ENCODE measurements around the gene KLHDC4.
A peak's percentile ranks its signal among the peaks of the same experiment; 100 is the strongest.

The KLHDC4 gene

GRCh38 chr16:87806641-87807546 lies 41.1 kb upstream of the KLHDC4 start:
- H3K4me3 ChIP-seq: peak overlapping the region; percentile 43 to 50
- H3K36me3 ChIP-seq: no peaks in the 10 kb centered on the region
- TF ChIP-seq CTCF (IDR thresholded peaks at IDR 0.05): no peak
- no peak overlapping the region for H3K27ac ChIP-seq
- peak in 1 of 2 donors; percentile 42 for DNase-seq
- H3K9me3 ChIP-seq: no peaks in the 10 kb centered on the region
- peaks cover 0 to 17% (median 15%) of the 10 kb centered on the region in 4 donors for H3K4me1 ChIP-seq
- intact Hi-C loops (cut with DNase I; ENCODE audit: low total_unique reads): no loop called here
- peaks cover 0 to 23% of the 10 kb centered on the region in 2 donors for H3K27me3 ChIP-seq

GRCh38 chr16:87806261-87806640 lies 40.5 kb upstream of the KLHDC4 start:
- intact Hi-C loops (cut with DNase I; ENCODE audit: low total_unique reads): no loop called here
- Histone ChIP-seq H3K27me3 (peaks cover 0 to 23% of the 10 kb centered on the region in 2 donors), H3K4me1 (peaks cover 0 to 17% (median 15%) of the 10 kb centered on the region in 4 donors), H3K9me3 (no peaks in the 10 kb centered on the region), H3K4me3 (peak overlapping the region; percentile 43 to 50), H3K36me3 (no peaks in the 10 kb centered on the region), H3K27ac (no peak overlapping the region)
- no peak for TF ChIP-seq CTCF (IDR thresholded peaks at IDR 0.05)
- no peak for DNase-seq

GRCh38 chr16:87803385-87803784 lies 37.6 kb upstream of the KLHDC4 start:
- intact Hi-C loops (cut with DNase I; ENCODE audit: low total_unique reads): no loop called here

GRCh38 chr16:87802670-87803069 lies 36.9 kb upstream of the KLHDC4 start:
- no peak overlapping the region for H3K4me3 ChIP-seq

More at GRCh38 chr16:87803385-87803784, 37.6 kb upstream of the KLHDC4 start:
- no peak for TF ChIP-seq CTCF (IDR thresholded peaks at IDR 0.05)
- peaks cover 0 to 17% (median 15%) of the 10 kb centered on the region in 4 donors for H3K4me1 ChIP-seq
- H3K4me3 ChIP-seq: no peak overlapping the region
- no peak for DNase-seq
- H3K27ac ChIP-seq: no peak overlapping the region
- no peaks in the 10 kb centered on the region for H3K9me3 ChIP-seq
- peaks cover 0 to 3% of the 10 kb centered on the region in 2 donors for H3K27me3 ChIP-seq
- H3K36me3 ChIP-seq: no peaks in the 10 kb centered on the region

DNA sequence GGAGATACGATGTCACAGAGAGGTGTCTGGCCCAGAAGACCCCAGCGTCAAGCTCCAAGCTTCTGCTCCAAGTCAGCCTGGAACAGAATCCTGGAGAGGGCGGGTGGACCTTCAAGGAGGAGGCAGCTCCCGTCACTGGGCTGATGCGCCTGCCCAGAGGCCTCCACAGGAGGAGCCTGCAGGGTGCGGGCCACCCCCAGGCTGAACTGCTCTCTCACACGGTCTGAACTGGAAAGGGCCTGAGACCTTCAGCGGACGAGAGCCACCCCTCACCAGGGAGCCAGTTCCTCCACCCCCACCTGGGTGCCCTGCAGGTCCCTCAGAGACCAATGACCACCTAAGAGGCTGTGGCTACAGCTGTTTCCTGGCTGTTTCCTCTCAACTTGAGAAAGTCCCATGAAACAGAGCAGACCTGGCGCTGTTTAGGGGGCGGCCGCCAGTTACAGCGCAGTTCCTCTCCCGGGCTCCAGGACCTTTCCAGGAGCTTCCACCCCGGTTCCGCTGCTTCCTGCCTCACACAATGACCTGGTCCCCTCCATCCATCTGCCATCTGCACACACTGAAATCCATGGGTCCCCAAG lies 36.0 kb upstream of the KLHDC4 start:
- Histone ChIP-seq H3K9me3 (no peaks in the 10 kb centered on the region), H3K36me3 (no peaks in the 10 kb centered on the region), H3K27me3 (no peaks in the 10 kb centered on the region), H3K4me1 (peaks cover 0 to 10% (median 8%) of the 10 kb centered on the region in 4 donors), H3K27ac (no peak overlapping the region), H3K4me3 (no peak overlapping the region)
- DNase-seq: no peak
- no peak for TF ChIP-seq CTCF (IDR thresholded peaks at IDR 0.05)
- intact Hi-C loops (cut with DNase I; ENCODE audit: low total_unique reads): no loop called here

More at GRCh38 chr16:87802670-87803069, 36.9 kb upstream of the KLHDC4 start:
- intact Hi-C loops (cut with DNase I; ENCODE audit: low total_unique reads): no loop called here
- peaks cover 0 to 17% (median 15%) of the 10 kb centered on the region in 4 donors for H3K4me1 ChIP-seq
- no peaks in the 10 kb centered on the region for H3K27me3 ChIP-seq
- H3K27ac ChIP-seq: no peak overlapping the region
- H3K36me3 ChIP-seq: no peaks in the 10 kb centered on the region
- no peaks in the 10 kb centered on the region for H3K9me3 ChIP-seq
- no peak for TF ChIP-seq CTCF (IDR thresholded peaks at IDR 0.05)
- no peak for DNase-seq
